ENCODE data around the gene CRIM1.
A peak's percentile ranks its signal among the peaks of the same experiment; 100 is the strongest.

The CRIM1 gene

GRCh38 chr2:36516136-36516870 lies 160.7 kb downstream of the CRIM1 start:
- H3K4me1 ChIP-seq (ENCODE audit: control insufficient read depth, insufficient read depth, low read length) = no peaks in the 10 kb centered on the region
- no peaks in the 10 kb centered on the region for H3K27me3 ChIP-seq (ENCODE audit: control insufficient read depth, insufficient read depth, low read length)
- no peaks in the 10 kb centered on the region for H3K9me3 ChIP-seq (ENCODE audit: control insufficient read depth, insufficient read depth, low read length)
- no peak overlapping the region for H3K4me3 ChIP-seq (ENCODE audit: low read depth, low read length)
- no peak overlapping the region for H3K9ac ChIP-seq (ENCODE audit: low read depth, low read length)
- peaks cover 97% of the 10 kb centered on the region for H3K36me3 ChIP-seq (ENCODE audit: control insufficient read depth, insufficient read depth, low read length)
- no peak overlapping the region for H3K27ac ChIP-seq (ENCODE audit: low read depth, low read length)

DNA sequence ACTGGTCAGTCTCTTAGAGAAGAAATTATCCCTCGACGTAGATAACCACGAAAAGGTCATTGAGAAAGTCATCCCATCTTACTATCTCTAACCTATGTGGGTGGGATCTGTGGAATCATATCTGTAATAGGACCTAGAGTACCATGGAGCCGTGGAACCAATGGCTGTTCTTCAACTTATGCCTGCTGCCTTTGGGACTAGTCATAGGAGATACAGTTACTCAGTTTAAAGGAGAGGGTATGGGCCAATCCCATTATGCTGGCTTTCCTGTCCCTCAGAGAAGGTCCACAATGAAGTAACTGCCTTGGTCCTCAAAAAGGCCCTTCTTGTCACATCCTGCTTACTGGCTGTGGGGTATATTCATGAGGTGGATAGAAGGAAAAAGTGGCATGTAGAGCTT lies 164.9 kb downstream of the CRIM1 start:
- Histone ChIP-seq H3K27ac (ENCODE audit: low read depth, low read length) (no peak overlapping the region), H3K27me3 (ENCODE audit: control insufficient read depth, insufficient read depth, low read length) (no peaks in the 10 kb centered on the region), H3K36me3 (ENCODE audit: control insufficient read depth, insufficient read depth, low read length) (peaks cover 87% of the 10 kb centered on the region)

GRCh38 chr2:36523153-36523552 lies 167.6 kb downstream of the CRIM1 start:
- H3K27me3 ChIP-seq (ENCODE audit: control insufficient read depth, insufficient read depth, low read length) = no peaks in the 10 kb centered on the region
- H3K27ac ChIP-seq (ENCODE audit: low read depth, low read length) = no peak overlapping the region
- H3K36me3 ChIP-seq (ENCODE audit: control insufficient read depth, insufficient read depth, low read length) = peaks cover 66% of the 10 kb centered on the region
- H3K9me3 ChIP-seq (ENCODE audit: control insufficient read depth, insufficient read depth, low read length) = no peaks in the 10 kb centered on the region
- no peak overlapping the region for H3K4me3 ChIP-seq (ENCODE audit: low read depth, low read length)
- no peak overlapping the region for H3K9ac ChIP-seq (ENCODE audit: low read depth, low read length)
- H3K4me1 ChIP-seq (ENCODE audit: control insufficient read depth, insufficient read depth, low read length) = no peaks in the 10 kb centered on the region

More for the DNA sequence above, 164.9 kb downstream of the CRIM1 start:
- no peak overlapping the region for H3K4me3 ChIP-seq (ENCODE audit: low read depth, low read length)
- H3K9ac ChIP-seq (ENCODE audit: low read depth, low read length) = no peak overlapping the region
- H3K9me3 ChIP-seq (ENCODE audit: control insufficient read depth, insufficient read depth, low read length) = no peaks in the 10 kb centered on the region
- no peaks in the 10 kb centered on the region for H3K4me1 ChIP-seq (ENCODE audit: control insufficient read depth, insufficient read depth, low read length)

DNA sequence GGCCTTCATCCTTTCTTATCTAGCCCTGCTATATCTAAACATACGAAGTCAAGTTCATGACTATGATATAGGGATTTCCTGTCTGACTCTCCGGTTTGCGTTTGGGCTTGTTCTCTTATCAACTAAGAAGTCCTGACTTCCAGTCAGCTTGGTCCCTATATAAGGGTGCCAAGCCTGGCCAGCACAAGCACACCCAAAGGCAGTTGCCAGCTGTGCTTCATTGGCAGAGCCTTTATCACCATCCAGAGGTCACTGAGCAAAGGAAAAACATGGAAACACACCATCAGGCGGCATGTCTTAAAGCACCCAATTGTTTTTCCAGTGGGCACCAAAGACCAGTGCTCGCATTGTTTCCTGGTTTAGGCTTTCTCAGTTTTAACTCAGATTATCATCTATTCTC lies 169.7 kb downstream of the CRIM1 start:
- H3K9ac ChIP-seq (ENCODE audit: low read depth, low read length) = no peak overlapping the region
- no peaks in the 10 kb centered on the region for H3K4me1 ChIP-seq (ENCODE audit: control insufficient read depth, insufficient read depth, low read length)
- no peak overlapping the region for H3K27ac ChIP-seq (ENCODE audit: low read depth, low read length)
- H3K4me3 ChIP-seq (ENCODE audit: low read depth, low read length) = no peak overlapping the region
- H3K36me3 ChIP-seq (ENCODE audit: control insufficient read depth, insufficient read depth, low read length) = peaks cover 47% of the 10 kb centered on the region
- H3K27me3 ChIP-seq (ENCODE audit: control insufficient read depth, insufficient read depth, low read length) = no peaks in the 10 kb centered on the region
- no peaks in the 10 kb centered on the region for H3K9me3 ChIP-seq (ENCODE audit: control insufficient read depth, insufficient read depth, low read length)

- H3K36me3 ChIP-seq (ENCODE audit: control insufficient read depth, insufficient read depth, low read length) = peaks cover 38% of the 10 kb centered on the region
- no peaks in the 10 kb centered on the region for H3K27me3 ChIP-seq (ENCODE audit: control insufficient read depth, insufficient read depth, low read length)
- no peak overlapping the region for H3K27ac ChIP-seq (ENCODE audit: low read depth, low read length)
- H3K9ac ChIP-seq (ENCODE audit: low read depth, low read length) = no peak overlapping the region
- no peaks in the 10 kb centered on the region for H3K4me1 ChIP-seq (ENCODE audit: control insufficient read depth, insufficient read depth, low read length)
- H3K9me3 ChIP-seq (ENCODE audit: control insufficient read depth, insufficient read depth, low read length) = no peaks in the 10 kb centered on the region
- no peak overlapping the region for H3K4me3 ChIP-seq (ENCODE audit: low read depth, low read length)
These were observed 170.6 kb downstream of the CRIM1 start for GRCh38 chr2:36526226-36526625.

- Histone ChIP-seq H3K4me3 (ENCODE audit: low read depth, low read length) (no peak overlapping the region), H3K9ac (ENCODE audit: low read depth, low read length) (no peak overlapping the region), H3K4me1 (ENCODE audit: control insufficient read depth, insufficient read depth, low read length) (no peaks in the 10 kb centered on the region), H3K27me3 (ENCODE audit: control insufficient read depth, insufficient read depth, low read length) (no peaks in the 10 kb centered on the region), H3K9me3 (ENCODE audit: control insufficient read depth, insufficient read depth, low read length) (no peaks in the 10 kb centered on the region), H3K27ac (ENCODE audit: low read depth, low read length) (no peak overlapping the region), H3K36me3 (ENCODE audit: control insufficient read depth, insufficient read depth, low read length) (peaks cover 26% of the 10 kb centered on the region)
These were observed 172.7 kb downstream of the CRIM1 start for GRCh38 chr2:36528274-36528673.

DNA sequence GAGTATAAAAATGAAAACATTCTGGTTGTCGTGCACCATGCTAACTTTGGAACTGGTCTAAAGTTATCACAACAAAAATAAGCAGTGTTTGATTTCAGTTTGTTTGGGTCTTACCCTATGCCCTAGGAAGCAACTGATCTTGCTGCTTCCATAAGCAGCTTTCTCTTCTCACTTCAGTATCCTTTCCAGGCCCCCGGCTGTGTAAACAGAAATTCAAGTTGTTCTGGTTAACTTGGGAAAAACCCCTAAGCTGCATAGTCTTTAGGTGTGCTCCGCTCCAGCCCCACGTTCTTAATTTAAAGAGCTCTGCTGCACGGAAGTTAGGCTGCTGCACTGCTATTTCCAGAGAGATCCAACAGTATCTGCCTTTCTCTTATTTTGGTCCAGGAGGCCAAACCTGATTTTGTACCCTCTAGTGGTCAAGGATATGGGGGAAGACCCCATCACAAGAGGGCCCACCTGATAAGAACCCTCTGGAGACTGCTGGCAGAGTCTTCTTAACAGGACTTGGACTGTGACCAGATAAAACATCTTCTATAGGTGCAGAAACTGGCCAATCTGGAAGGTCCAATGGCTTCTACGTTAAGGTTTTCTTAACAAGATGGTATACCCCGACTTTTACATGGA lies 173.3 kb downstream of the CRIM1 start:
- H3K27ac ChIP-seq (ENCODE audit: low read depth, low read length) = no peak overlapping the region
- H3K36me3 ChIP-seq (ENCODE audit: control insufficient read depth, insufficient read depth, low read length) = peaks cover 21% of the 10 kb centered on the region; the same call in 1 of the 2 replicates
- no peak overlapping the region for H3K4me3 ChIP-seq (ENCODE audit: low read depth, low read length)
- no peaks in the 10 kb centered on the region for H3K4me1 ChIP-seq (ENCODE audit: control insufficient read depth, insufficient read depth, low read length)
- no peaks in the 10 kb centered on the region for H3K27me3 ChIP-seq (ENCODE audit: control insufficient read depth, insufficient read depth, low read length)
- no peaks in the 10 kb centered on the region for H3K9me3 ChIP-seq (ENCODE audit: control insufficient read depth, insufficient read depth, low read length)
- no peak overlapping the region for H3K9ac ChIP-seq (ENCODE audit: low read depth, low read length)

DNA sequence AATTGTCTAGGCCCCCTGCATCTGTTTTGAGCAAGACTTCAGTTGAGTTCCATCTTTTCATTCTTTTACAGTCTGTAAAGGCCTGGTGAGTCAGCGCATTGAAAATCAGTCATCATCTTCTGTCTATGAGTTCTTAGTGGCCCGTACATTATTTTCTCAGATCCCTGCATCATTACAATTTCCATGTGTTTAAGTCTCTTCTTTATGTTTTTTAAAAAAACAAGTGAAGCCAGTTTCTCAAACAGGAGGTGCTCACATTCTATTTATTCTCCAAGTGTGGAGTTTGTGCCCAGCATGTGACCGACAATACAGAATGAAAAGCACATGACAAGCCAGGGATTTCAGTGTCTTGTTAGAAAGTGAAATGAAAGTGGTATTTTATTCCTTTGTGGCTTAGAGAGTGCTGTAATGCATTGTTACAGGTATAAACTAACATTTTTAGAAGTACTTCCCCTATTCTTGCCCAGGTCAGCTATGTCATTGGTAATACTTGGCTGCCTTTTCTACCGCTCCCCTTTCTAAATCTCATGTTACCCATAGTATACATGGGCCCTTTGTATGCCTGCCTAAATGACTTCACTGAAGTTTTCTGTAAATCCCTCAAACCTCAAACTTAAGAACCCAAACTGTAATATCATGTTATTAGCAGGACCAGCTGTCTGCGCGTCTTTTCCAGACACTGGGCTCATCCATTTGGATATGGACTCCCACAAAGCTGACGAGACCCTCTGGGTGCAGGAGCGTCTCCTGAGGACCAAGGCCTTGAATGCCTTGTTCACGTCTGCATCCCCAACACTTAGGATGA lies 174.8 kb downstream of the CRIM1 start:
- H3K27ac ChIP-seq (ENCODE audit: low read depth, low read length) = no peak overlapping the region
- H3K4me3 ChIP-seq (ENCODE audit: low read depth, low read length) = no peak overlapping the region
- H3K27me3 ChIP-seq (ENCODE audit: control insufficient read depth, insufficient read depth, low read length) = no peaks in the 10 kb centered on the region
- peaks cover 11% of the 10 kb centered on the region for H3K36me3 ChIP-seq (ENCODE audit: control insufficient read depth, insufficient read depth, low read length)
- H3K9me3 ChIP-seq (ENCODE audit: control insufficient read depth, insufficient read depth, low read length) = no peaks in the 10 kb centered on the region
- H3K9ac ChIP-seq (ENCODE audit: low read depth, low read length) = no peak overlapping the region
- no peaks in the 10 kb centered on the region for H3K4me1 ChIP-seq (ENCODE audit: control insufficient read depth, insufficient read depth, low read length)

DNA sequence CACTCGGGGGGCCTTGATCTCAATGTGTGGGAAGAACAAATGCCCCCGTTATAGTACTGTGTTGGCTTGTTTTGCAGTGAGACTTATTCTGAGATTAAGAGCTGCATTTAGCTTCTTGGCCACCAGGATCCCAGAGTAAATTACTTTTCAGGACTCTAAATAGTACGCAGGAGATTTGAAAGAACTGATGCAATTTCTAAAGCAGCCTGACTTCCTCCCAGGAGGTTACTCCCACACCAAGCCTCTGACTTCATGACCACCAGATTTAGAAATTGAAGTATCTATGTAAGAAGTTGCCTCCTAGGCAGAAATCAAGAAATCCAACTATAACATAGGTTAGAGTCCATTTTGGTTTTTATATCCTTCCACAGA lies 175.4 kb downstream of the CRIM1 start:
- no peak overlapping the region for H3K4me3 ChIP-seq (ENCODE audit: low read depth, low read length)
- H3K27ac ChIP-seq (ENCODE audit: low read depth, low read length) = peak overlapping the region; percentile 6
- no peaks in the 10 kb centered on the region for H3K4me1 ChIP-seq (ENCODE audit: control insufficient read depth, insufficient read depth, low read length)
- H3K9ac ChIP-seq (ENCODE audit: low read depth, low read length) = no peak overlapping the region
- peaks cover 7% of the 10 kb centered on the region; the same call in 1 of the 2 replicates for H3K36me3 ChIP-seq (ENCODE audit: control insufficient read depth, insufficient read depth, low read length)
- H3K27me3 ChIP-seq (ENCODE audit: control insufficient read depth, insufficient read depth, low read length) = no peaks in the 10 kb centered on the region
- H3K9me3 ChIP-seq (ENCODE audit: control insufficient read depth, insufficient read depth, low read length) = no peaks in the 10 kb centered on the region

DNA sequence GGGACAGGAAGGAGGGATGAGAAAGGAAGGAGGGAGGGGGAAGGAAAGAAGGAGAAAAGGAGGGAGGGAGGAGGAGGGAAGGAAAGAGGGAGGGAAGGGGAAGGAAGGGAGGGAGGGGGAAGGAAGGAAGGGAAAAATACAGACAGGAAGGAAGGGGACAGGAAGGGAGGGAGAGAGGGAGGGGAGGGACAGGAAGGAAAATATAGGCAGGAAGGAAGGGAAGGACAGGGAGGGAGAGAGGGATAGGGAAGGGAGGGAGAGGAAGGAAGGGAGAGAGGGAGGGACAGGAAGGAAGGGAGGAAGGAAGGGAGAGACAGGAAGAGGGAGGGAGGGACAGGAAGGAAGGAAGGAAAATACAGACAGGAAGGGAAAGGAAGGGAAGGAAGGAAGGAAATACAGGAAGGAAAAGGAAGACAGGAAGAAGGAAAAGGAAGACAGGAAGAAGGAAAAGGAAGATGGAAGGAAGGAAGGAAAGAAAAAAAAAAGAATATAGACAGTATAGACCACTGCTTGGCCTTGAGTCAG lies 178.8 kb downstream of the CRIM1 start:
- no peak overlapping the region for H3K4me3 ChIP-seq (ENCODE audit: low read depth, low read length)
- H3K27ac ChIP-seq (ENCODE audit: low read depth, low read length) = no peak overlapping the region
- H3K4me1 ChIP-seq (ENCODE audit: control insufficient read depth, insufficient read depth, low read length) = no peaks in the 10 kb centered on the region
- no peak overlapping the region for H3K9ac ChIP-seq (ENCODE audit: low read depth, low read length)
- H3K27me3 ChIP-seq (ENCODE audit: control insufficient read depth, insufficient read depth, low read length) = no peaks in the 10 kb centered on the region
- no peaks in the 10 kb centered on the region for H3K9me3 ChIP-seq (ENCODE audit: control insufficient read depth, insufficient read depth, low read length)
- H3K36me3 ChIP-seq (ENCODE audit: control insufficient read depth, insufficient read depth, low read length) = peaks cover 30% of the 10 kb centered on the region

DNA sequence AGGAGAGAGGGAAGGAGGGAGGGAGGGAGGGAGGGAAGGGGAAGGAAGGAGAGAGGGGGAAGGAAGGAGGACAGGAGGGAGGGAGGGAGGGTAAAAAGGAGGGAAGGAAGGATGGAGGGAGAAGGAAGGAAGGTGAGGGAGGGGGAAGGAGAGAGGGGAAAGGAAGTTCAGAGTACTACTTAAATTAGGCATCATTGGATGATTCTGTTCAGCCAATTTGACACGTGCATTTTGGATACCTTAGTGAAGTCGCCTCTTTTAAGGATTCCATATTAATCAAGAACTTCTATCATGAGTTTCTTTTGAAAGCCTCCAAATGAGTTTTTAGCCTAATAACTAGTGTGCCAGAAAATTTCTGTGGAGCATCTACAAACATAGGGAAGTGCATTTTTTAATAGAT lies 179.5 kb downstream of the CRIM1 start:
- no peak overlapping the region for H3K27ac ChIP-seq (ENCODE audit: low read depth, low read length)
- no peaks in the 10 kb centered on the region for H3K4me1 ChIP-seq (ENCODE audit: control insufficient read depth, insufficient read depth, low read length)
- H3K36me3 ChIP-seq (ENCODE audit: control insufficient read depth, insufficient read depth, low read length) = peaks cover 30% of the 10 kb centered on the region
- no peak overlapping the region for H3K4me3 ChIP-seq (ENCODE audit: low read depth, low read length)
- no peaks in the 10 kb centered on the region for H3K9me3 ChIP-seq (ENCODE audit: control insufficient read depth, insufficient read depth, low read length)
- no peak overlapping the region for H3K9ac ChIP-seq (ENCODE audit: low read depth, low read length)
- no peaks in the 10 kb centered on the region for H3K27me3 ChIP-seq (ENCODE audit: control insufficient read depth, insufficient read depth, low read length)

Measured in HUES48 (cell line).